Hepatocyte (in vitro differentiated cells): ENCODE data around the gene TPK1.
A peak's percentile ranks its signal among the peaks of the same experiment; 100 is the strongest.

Experiments used
- CTCF ChIP-seq: fragments of 200-600 bp; sonication (generic); IDR thresholded peaks from 2 replicates; pipeline ENCODE4 v1.5.1; 2016; ENCODE audit warnings: antibody characterized with exemption, mild to moderate bottlenecking; ENCODE audit not compliant: poor library complexity
- EZH2 ChIP-seq: fragments of 200-600 bp; sonication (generic); IDR thresholded peaks from 2 replicates; pipeline ENCODE4 v1.6.1; 2016; ENCODE audit warnings: antibody characterized with exemption, mild to moderate bottlenecking, borderline replicate concordance
- EZH2phosphoT487 ChIP-seq: fragments of 200-600 bp; sonication (generic); IDR thresholded peaks from one replicate; pipeline ENCODE4 v1.6.1; 2018; ENCODE audit warnings: antibody characterized with exemption, mild to moderate bottlenecking, low read depth, moderate library complexity; ENCODE audit not compliant: unreplicated experiment, severe bottlenecking

DNA sequence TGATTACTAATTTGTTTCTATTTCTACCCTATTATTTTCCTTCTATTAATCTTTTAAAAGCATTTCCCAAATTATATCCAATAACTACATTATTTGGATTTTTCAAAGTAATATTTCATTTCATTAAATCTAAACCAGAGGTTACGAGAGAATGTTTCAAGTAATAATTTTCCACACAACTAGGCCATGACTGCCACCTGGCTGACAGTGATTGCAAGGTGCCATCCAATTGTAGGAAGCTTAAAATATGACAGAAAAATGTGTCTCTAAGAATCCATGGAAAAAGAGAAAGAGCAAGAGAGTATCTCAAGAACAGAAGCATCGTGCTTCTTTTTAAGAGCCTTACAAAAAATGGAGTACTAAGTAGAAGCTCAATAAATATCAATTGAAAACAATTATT, 48.7 kb downstream of the TPK1 start:
- peak; percentile 35 for TF ChIP-seq CTCF
- TF ChIP-seq EZH2phosphoT487, result no peak
- no peak for TF ChIP-seq EZH2
